Naive thymus-derived CD4-positive, alpha-beta T cell (primary cell): Measurements from ENCODE around the gene C2orf92. TPM values are rescaled to one million over a fixed set of nuclear protein-coding genes. Genes with fewer than 3 reads are reported as not detected.
"Not testable (repeated sequence)": the region's sequence is repeated elsewhere in the genome, so short reads cannot be mapped to it uniquely, and the experiment has no call there.

Experiments
- ATAC-seq: fragments of 150-1000 bp; cut with Tn5 transposase; 2 replicates; pipeline ENCODE4 v1.10.0; 2021; ENCODE audit warnings: mild to moderate bottlenecking, moderate library complexity
- CTCF ChIA-PET: fragments of 350-600 bp; sonication (Branson Sonifier 250); formaldehyde crosslinking; loops from one replicate; lab custom pipeline; 2021; ENCODE audit warnings: antibody characterized with exemption; lab: Charles Lee
- POLR2A ChIA-PET: fragments of 350-600 bp; sonication (Branson Sonifier 250); formaldehyde crosslinking; loops from one replicate; lab custom pipeline; 2021; ENCODE audit warnings: antibody characterized with exemption, inconsistent platforms; lab: Charles Lee
- DNase-seq, 9 donors: peaks; one replicate each; pipeline versions ENCODE4 v3.0.0 to v3.0.0-alpha.2; 2020 to 2022; ENCODE audit warnings: mixed read lengths in 1 of 9
- H3K27ac ChIP-seq: one replicate; pipeline ENCODE4 v1.7.0; 2013; ENCODE audit warnings: mild to moderate bottlenecking, low read depth, low read length, moderate library complexity
- H3K27me3 ChIP-seq, 2 donors: one replicate each; pipeline ENCODE4 v1.7.0; 2013; ENCODE audit warnings: low read length in 2 of 2, mild to moderate bottlenecking in 2 of 2, moderate library complexity in 2 of 2; ENCODE audit not compliant: control insufficient read depth in 2 of 2, insufficient read depth in 2 of 2
- H3K36me3 ChIP-seq, 3 experiments: 1 replicate in 2 of 3; 2 replicates in 1 of 3; pipeline ENCODE4 v1.7.0; 2013; ENCODE audit warnings: low read length in 3 of 3, mild to moderate bottlenecking in 3 of 3, moderate library complexity in 1 of 3; ENCODE audit not compliant: insufficient read depth in 3 of 3, control insufficient read depth in 2 of 3
- H3K4me1 ChIP-seq, 2 donors: one replicate each; pipeline ENCODE4 v1.7.0; 2013; ENCODE audit warnings: low read length in 2 of 2, mild to moderate bottlenecking in 2 of 2, moderate library complexity in 1 of 2; ENCODE audit not compliant: control insufficient read depth in 2 of 2, insufficient read depth in 2 of 2
- H3K4me3 ChIP-seq: 2 replicates; pipeline ENCODE4 v1.7.0; 2013; ENCODE audit warnings: mild to moderate bottlenecking, low read length
- H3K9me3 ChIP-seq, 3 experiments: 1 replicate in 2 of 3; 2 replicates in 1 of 3; pipeline ENCODE4 v1.7.0; 2013; ENCODE audit warnings: low read length in 3 of 3; ENCODE audit not compliant: control insufficient read depth in 2 of 3
- H3K27ac Mint-ChIP-seq, 9 donors: one replicate each; pipeline ENCODE4 v1.8.0; 2020 to 2022; ENCODE audit warnings: mixed read lengths in 9 of 9, mild to moderate bottlenecking in 8 of 9, moderate library complexity in 5 of 9, inconsistent platforms in 2 of 9
- H3K27me3 Mint-ChIP-seq, 5 donors: one replicate each; pipeline ENCODE4 v1.8.0; 2021 to 2022; ENCODE audit warnings: mixed read lengths in 5 of 5, mild to moderate bottlenecking in 1 of 5
- H3K36me3 Mint-ChIP-seq, 5 donors: one replicate each; pipeline ENCODE4 v1.8.0; 2020 to 2022; ENCODE audit warnings: mixed read lengths in 5 of 5, mild to moderate bottlenecking in 3 of 5, inconsistent platforms in 1 of 5
- H3K4me1 Mint-ChIP-seq, 7 donors: one replicate each; pipeline ENCODE4 v1.8.0; 2020 to 2022; ENCODE audit warnings: mixed read lengths in 7 of 7, mild to moderate bottlenecking in 3 of 7, inconsistent platforms in 1 of 7
- H3K4me3 Mint-ChIP-seq, 10 donors: one replicate each; pipeline ENCODE4 v1.8.0; 2020 to 2022; ENCODE audit warnings: mild to moderate bottlenecking in 10 of 10, mixed read lengths in 10 of 10, moderate library complexity in 6 of 10, inconsistent platforms in 2 of 10
- H3K9me3 Mint-ChIP-seq, 11 donors: one replicate each; pipeline ENCODE4 v1.8.0; 2020 to 2022; ENCODE audit warnings: mixed read lengths in 11 of 11, mild to moderate bottlenecking in 4 of 11, inconsistent platforms in 1 of 11, moderate library complexity in 1 of 11
- intact Hi-C, 2 donors: fragments of 100-400 bp; cut with micrococcal nuclease; formaldehyde crosslinking; loops; one replicate each; pipeline ENCODE4 v1.15.1; 2023
- polyA plus RNA-seq, 2 donors: library from polyadenylated mRNA; unstranded; fragments of 300-500 nt; fragmentation: Illumina TruSeq; gene quantifications; one replicate each; pipeline ENCODE4 v1.2.3, GENCODE V29; 2021
- total RNA-seq, 6 experiments: library from RNA in 5 of 6; stranded (reverse) in 5 of 6; gene quantifications; 1 replicate in 5 of 6; 2 replicates in 1 of 6; pipeline ENCODE4 v1.2.3 and lab custom pipeline; 2021 to 2026

C2orf92 gene
- total and polyA plus RNA-seq, 7 experiments from 2014 or later = 0.66 to 23.4 (median 15.0) TPM

- peak overlapping the region; percentile 95 to 99 (median 98) for H3K27ac Mint-ChIP-seq
- ATAC-seq (no peak), DNase-seq (no peak)
- Histone ChIP-seq H3K27ac (peak overlapping the region; percentile 98), H3K9me3 (no peaks in the 10 kb centered on the region), H3K27me3 (no peaks in the 10 kb centered on the region), H3K4me3 (peak overlapping the region; percentile 81), H3K4me1 (peaks cover 16 to 25% of the 10 kb centered on the region in 2 donors), H3K36me3 (peaks cover 0 to 12% (median 0%) of the 10 kb centered on the region in 3 experiments)
- H3K4me3 Mint-ChIP-seq = peak overlapping the region; percentile 86 to 98 (median 95)
- H3K36me3 Mint-ChIP-seq = peaks cover 0 to 6% (median 0%) of the 10 kb centered on the region in 5 donors
- no peaks in the 10 kb centered on the region for H3K9me3 Mint-ChIP-seq
- H3K27me3 Mint-ChIP-seq = no peaks in the 10 kb centered on the region
- intact Hi-C loops = loop anchor here (1.0 to 10.0 kb wide), 14 partner anchors 18 to 1826 kb away; partner anchors contain the start of genes EIF5B (in 2 of the 2), TXNDC9 (in 2 of the 2), COA5 (in 1 of the 2) and KANSL3 (in 1 of the 2)
- POLR2A ChIA-PET = interaction anchor here (0.6 to 8.2 kb wide), 9 partner anchors 8 to 80 kb away, joined by 3 to 162 read pairs (median 5); partner anchors contain the start of genes ANKRD36B, COX5B and ZAP70
- H3K4me1 Mint-ChIP-seq = peaks cover 15 to 48% (median 35%) of the 10 kb centered on the region in 7 donors
- CTCF ChIA-PET = interaction anchor here (0.6 to 2.6 kb wide), 8 partner anchors 11 to 74 kb away, joined by 3 to 13 read pairs (median 4); no protein-coding TSS in a partner anchor
Measured at GRCh38 chr2:97664636-97664970, 4.9 kb upstream of the C2orf92 start.

- DNase-seq (no peak), ATAC-seq (no peak)
- Histone ChIP-seq H3K4me3 (no peak overlapping the region), H3K27me3 (no peaks in the 10 kb centered on the region), H3K27ac (no peak overlapping the region), H3K4me1 (no peaks in the 10 kb centered on the region), H3K9me3 (no peaks in the 10 kb centered on the region), H3K36me3 (no peaks in the 10 kb centered on the region)
- H3K27me3 Mint-ChIP-seq = peaks cover 0 to 9% (median 0%) of the 10 kb centered on the region in 5 donors
- ChIA-PET CTCF (no interaction called here), POLR2A (interaction anchor here (0.5 to 1.1 kb wide), 2 partner anchors 15 to 26 kb away, joined by 3 to 5 read pairs; no protein-coding TSS in a partner anchor)
- intact Hi-C loops = no loop called here
- H3K4me1 Mint-ChIP-seq = peaks cover 0 to 20% (median 4%) of the 10 kb centered on the region in 7 donors
- no peaks in the 10 kb centered on the region for H3K9me3 Mint-ChIP-seq
- peaks cover 0 to 3% (median 0%) of the 10 kb centered on the region in 5 donors for H3K36me3 Mint-ChIP-seq
- H3K27ac Mint-ChIP-seq = no peak overlapping the region
- no peak overlapping the region for H3K4me3 Mint-ChIP-seq
Measured at GRCh38 chr2:97670471-97670870, 958 bp downstream of the C2orf92 start.

GRCh38 chr2:97671526-97671925 is 2.0 kb downstream of the C2orf92 start:
- H3K4me1 Mint-ChIP-seq = peaks cover 0 to 23% (median 4%) of the 10 kb centered on the region in 7 donors
- POLR2A ChIA-PET = no interaction called here
- no peaks in the 10 kb centered on the region for H3K9me3 Mint-ChIP-seq
- intact Hi-C loops = no loop called here
- peaks cover 0 to 3% (median 0%) of the 10 kb centered on the region in 5 donors for H3K36me3 Mint-ChIP-seq
- CTCF ChIA-PET = no interaction called here
- ATAC-seq = no peak
- no peak for DNase-seq
- no peak overlapping the region for H3K27ac Mint-ChIP-seq
- no peaks in the 10 kb centered on the region for H3K9me3 ChIP-seq
- H3K36me3 ChIP-seq = no peaks in the 10 kb centered on the region
- H3K4me3 Mint-ChIP-seq = no peak overlapping the region
- H3K27me3 ChIP-seq = no peaks in the 10 kb centered on the region
- H3K4me1 ChIP-seq = no peaks in the 10 kb centered on the region
- H3K27ac ChIP-seq = no peak overlapping the region
- peaks cover 0 to 9% (median 0%) of the 10 kb centered on the region in 5 donors for H3K27me3 Mint-ChIP-seq
- no peak overlapping the region for H3K4me3 ChIP-seq

- H3K9me3 Mint-ChIP-seq, H3K9me3 ChIP-seq, H3K36me3 ChIP-seq, DNase-seq, ATAC-seq, H3K27me3 ChIP-seq, H3K4me1 ChIP-seq, H3K4me3 ChIP-seq, H3K27me3 Mint-ChIP-seq, H3K36me3 Mint-ChIP-seq, intact Hi-C loops, H3K27ac ChIP-seq: not testable (repeated sequence)
- ChIA-PET CTCF (interaction anchor here (1.1 kb wide), 1 partner anchor 25 kb away, joined by 5 read pairs; no protein-coding TSS in a partner anchor), POLR2A (interaction anchor here (1.0 kb wide), 2 partner anchors 9 to 18 kb away, joined by 3 read pairs; partner anchors contain the start of gene ACTR1B)
- Mint-ChIP-seq H3K4me1 (peaks cover 0 to 25% (median 0%) of the 10 kb centered on the region in 7 donors), H3K27ac (peak overlapping the region in 1 of 9 donors; percentile 75), H3K4me3 (peak overlapping the region in 1 of 10 donors; percentile 12)
Measured at GRCh38 chr2:97672606-97673140, 3.2 kb downstream of the C2orf92 start.

GRCh38 chr2:97673182-97673914 is 3.8 kb downstream of the C2orf92 start:
- ATAC-seq (peak; percentile 26), DNase-seq (peak in 1 of 9 donors; percentile 50)
- Histone ChIP-seq H3K27me3 (no peaks in the 10 kb centered on the region), H3K4me1 (no peaks in the 10 kb centered on the region), H3K9me3 (no peaks in the 10 kb centered on the region), H3K27ac (no peak overlapping the region), H3K36me3 (no peaks in the 10 kb centered on the region), H3K4me3 (no peak overlapping the region)
- H3K27ac Mint-ChIP-seq = peak overlapping the region in 1 of 9 donors; percentile 75
- H3K4me1 Mint-ChIP-seq = peaks cover 0 to 24% (median 0%) of the 10 kb centered on the region in 7 donors
- CTCF ChIA-PET = interaction anchor here (1.1 kb wide), 1 partner anchor 24 kb away, joined by 5 read pairs; no protein-coding TSS in a partner anchor
- peak overlapping the region in 1 of 10 donors; percentile 49 for H3K4me3 Mint-ChIP-seq
- H3K27me3 Mint-ChIP-seq = peaks cover 0 to 9% (median 0%) of the 10 kb centered on the region in 5 donors
- peaks cover 0 to 13% (median 0%) of the 10 kb centered on the region in 5 donors for H3K36me3 Mint-ChIP-seq
- no peaks in the 10 kb centered on the region for H3K9me3 Mint-ChIP-seq
- POLR2A ChIA-PET = interaction anchor here (1.0 kb wide), 2 partner anchors 9 to 18 kb away, joined by 3 read pairs; partner anchors contain the start of gene ACTR1B
- intact Hi-C loops = no loop called here

- DNase-seq (peak in 1 of 9 donors; percentile 51), ATAC-seq (peak; percentile 3)
- no peak overlapping the region for H3K27ac ChIP-seq
- H3K4me1 Mint-ChIP-seq = peaks cover 0 to 23% (median 0%) of the 10 kb centered on the region in 7 donors
- no peaks in the 10 kb centered on the region for H3K9me3 ChIP-seq
- no peak overlapping the region for H3K4me3 ChIP-seq
- no peaks in the 10 kb centered on the region for H3K4me1 ChIP-seq
- ChIA-PET CTCF (no interaction called here), POLR2A (interaction anchor here (1.0 kb wide), 1 partner anchor 19 kb away, joined by 3 read pairs; no protein-coding TSS in a partner anchor)
- intact Hi-C loops = no loop called here
- peak overlapping the region in 1 of 10 donors; percentile 49 for H3K4me3 Mint-ChIP-seq
- peaks cover 0 to 9% (median 0%) of the 10 kb centered on the region in 5 donors for H3K27me3 Mint-ChIP-seq
- H3K36me3 Mint-ChIP-seq = peaks cover 0 to 13% (median under 1%) of the 10 kb centered on the region in 5 donors
- H3K9me3 Mint-ChIP-seq = no peaks in the 10 kb centered on the region
- peak overlapping the region in 1 of 9 donors; percentile 75 for H3K27ac Mint-ChIP-seq
- no peaks in the 10 kb centered on the region for H3K27me3 ChIP-seq
- H3K36me3 ChIP-seq = no peaks in the 10 kb centered on the region
Measured at GRCh38 chr2:97673915-97674283, 4.4 kb downstream of the C2orf92 start.
